ENCODE data around the gene CFAP74. TPM values are rescaled to one million over a fixed set of nuclear protein-coding genes. Genes with fewer than 3 reads are reported as not detected.

The CFAP74 gene
- total and polyA plus RNA-seq, 2 of the 4 experiments (the other 2 are of a cell fraction) = not detected

- no peak overlapping the region for H4K5ac ChIP-seq (ENCODE audit: low read depth, low read length)
- ATAC-seq (ENCODE audit: low read depth) (no peak), DNase-seq (no peak)
- no peak overlapping the region for H3K23ac ChIP-seq (ENCODE audit: low read depth, low read length)
- no peak overlapping the region for H2AK9ac ChIP-seq (replicated peaks; ENCODE audit: low read depth, low read length, poor library complexity)
- TF ChIP-seq CTCF (conservative IDR thresholded peaks at IDR 0.05; ENCODE audit: low read depth, low read length) (no peak), CHD1 (IDR thresholded peaks at IDR 0.05; ENCODE audit: low read depth, low read length) (no peak), USF2 (IDR thresholded peaks at IDR 0.05; ENCODE audit: low read depth, low read length) (no peak), MXI1 (IDR thresholded peaks at IDR 0.05; ENCODE audit: borderline replicate concordance, low read depth, low read length) (no peak), NFE2L2 (IDR thresholded peaks at IDR 0.05; ENCODE audit: low read depth, low read length) (no peak), POLR2A (IDR thresholded peaks at IDR 0.05; ENCODE audit: low read depth, low read length) (no peak), FOS (IDR thresholded peaks at IDR 0.05; ENCODE audit: low read depth, low read length) (no peak), CEBPB (IDR thresholded peaks at IDR 0.05; ENCODE audit: low read depth, low read length) (no peak), RCOR1 (IDR thresholded peaks at IDR 0.05; ENCODE audit: insufficient replicate concordance, low read length) (no peak), SMC3 (IDR thresholded peaks at IDR 0.05; ENCODE audit: low read depth, low read length) (no peak), MAFK (IDR thresholded peaks at IDR 0.05; ENCODE audit: low read depth, low read length) (no peak), RFX5 (IDR thresholded peaks at IDR 0.05; ENCODE audit: low read depth, low read length) (no peak), MAZ (IDR thresholded peaks at IDR 0.05; ENCODE audit: borderline replicate concordance, low read depth, low read length) (no peak), BHLHE40 (IDR thresholded peaks at IDR 0.05; ENCODE audit: low read depth, low read length) (no peak), ELK1 (IDR thresholded peaks at IDR 0.05; ENCODE audit: borderline replicate concordance, low read depth, low read length) (no peak), RAD21 (IDR thresholded peaks at IDR 0.05; ENCODE audit: low read length) (no peak)
- no peak overlapping the region for H2BK120ac ChIP-seq (ENCODE audit: low read depth, low read length)
- H3K14ac ChIP-seq (replicated peaks; ENCODE audit: low read depth, low read length) = no peak overlapping the region
- no peak overlapping the region for H3K4me2 ChIP-seq (ENCODE audit: low read depth, low read length)
- in situ Hi-C loops (cut with MboI; ENCODE audit: low sequenced_read_pairs) (loop anchor here (10.0 kb wide), 1 partner anchor 94 kb away; no protein-coding TSS in a partner anchor), dilution Hi-C loops (cut with HindIII; ENCODE audit: low sequenced_read_pairs, unreplicated experiment) (no loop called here), intact Hi-C loops (cut with micrococcal nuclease) (loop anchor here (5.0 kb wide), 1 partner anchor 87 kb away; no protein-coding TSS in a partner anchor)
- ChIA-PET POLR2A (ENCODE audit: unreplicated experiment) (no interaction called here), CTCF (no interaction called here)
- H3K4ac ChIP-seq (ENCODE audit: low read depth, low read length) = no peak overlapping the region
- H2AFZ ChIP-seq (replicated peaks; ENCODE audit: low read length, poor library complexity) = peak overlapping the region; percentile 63
- no peak overlapping the region for H3K18ac ChIP-seq (ENCODE audit: low read depth, low read length)
- H3K9me1 ChIP-seq (ENCODE audit: insufficient read depth, low read length) = no peaks in the 10 kb centered on the region
- H3K56ac ChIP-seq (ENCODE audit: extremely low read depth, insufficient read depth, low read length) = no peak overlapping the region
- no TSS peak for BruUV-seq (replicated peaks)
- no peak overlapping the region for H3K27ac ChIP-seq (ENCODE audit: insufficient read depth, low read length)
- H3K79me1 ChIP-seq (ENCODE audit: low read depth in 1 of 2, low read length in 2 of 2) = no peaks in the 10 kb centered on the region
- H4K91ac ChIP-seq (ENCODE audit: insufficient read depth, low read depth, low read length) = no peak overlapping the region
- H2BK20ac ChIP-seq (ENCODE audit: low read depth, low read length) = no peak overlapping the region
- no peak overlapping the region for H4K8ac ChIP-seq (ENCODE audit: low read depth in 2 of 2, low read length in 2 of 2)
- peaks cover 2% of the 10 kb centered on the region; the same call in 1 of the 2 replicates for H3K4me1 ChIP-seq (ENCODE audit: control insufficient read depth, insufficient read depth, low read length)
- H4K20me1 ChIP-seq (ENCODE audit: insufficient read depth, low read length) = no peaks in the 10 kb centered on the region; the same call in 1 of the 2 replicates
- peaks cover 63% of the 10 kb centered on the region for H3K27me3 ChIP-seq (ENCODE audit: control insufficient read depth, insufficient read depth, low read length)
- no peak overlapping the region for H3K4me3 ChIP-seq (ENCODE audit: insufficient read depth, low read depth, low read length)
- no peaks in the 10 kb centered on the region for H3K36me3 ChIP-seq (ENCODE audit: control insufficient read depth, insufficient read depth, low read length)
- H2BK5ac ChIP-seq (ENCODE audit: low read depth, low read length, poor library complexity, severe bottlenecking) = no peak overlapping the region
- H3K9ac ChIP-seq (ENCODE audit: low read depth, low read length) = no peak overlapping the region
- H3K9me3 ChIP-seq (ENCODE audit: control insufficient read depth, insufficient read depth, low read length) = no peaks in the 10 kb centered on the region; the same call in 1 of the 2 replicates
- H2BK15ac ChIP-seq (ENCODE audit: low read depth, low read length) = no peak overlapping the region
- H2AK5ac ChIP-seq (ENCODE audit: low read depth, low read length) = no peak overlapping the region
- WGBS, 2 experiments (ENCODE audit: extremely low coverage in 2 of 2, insufficient read length in 1 of 2) = 23% methylated on average over 4 of the region's 14 CpGs; no CpG with 5 or more reads in 1 of the 2 experiments
Observed at GRCh38 chr1:2049225-2049717, 45.7 kb upstream of the CFAP74 start.
